Skin epidermis (tissue), 12 donors: ENCODE data around the gene GMDS.
"Not testable (repeated sequence)": the region's sequence is repeated elsewhere in the genome, so short reads cannot be mapped to it uniquely, and the experiment has no call there.

ENCODE experiments used
- H3K27ac ChIP-seq, 21 experiments: fragments of 200-600 bp; sonication (generic) in 11 of 21; one replicate each; pipeline ENCODE4 v1.5.0; 2020; ENCODE audit warnings: mild to moderate bottlenecking in 3 of 21, inconsistent platforms in 2 of 21, moderate library complexity in 2 of 21
- H3K4me3 ChIP-seq, 7 experiments: fragments of 200-600 bp; sonication (generic) in 2 of 7; one replicate each; pipeline ENCODE4 v1.5.0; 2020; ENCODE audit warnings: inconsistent platforms in 2 of 7, mild to moderate bottlenecking in 2 of 7, moderate library complexity in 1 of 7

The GMDS gene

GRCh38 chr6:1670711-1671462 lies 574.5 kb downstream of the GMDS start:
- H3K4me3 ChIP-seq: no peak overlapping the region
- H3K27ac ChIP-seq: no peak overlapping the region

GRCh38 chr6:1669996-1670395 lies 575.4 kb downstream of the GMDS start:
- Histone ChIP-seq H3K4me3 (no peak overlapping the region), H3K27ac (no peak overlapping the region)

DNA sequence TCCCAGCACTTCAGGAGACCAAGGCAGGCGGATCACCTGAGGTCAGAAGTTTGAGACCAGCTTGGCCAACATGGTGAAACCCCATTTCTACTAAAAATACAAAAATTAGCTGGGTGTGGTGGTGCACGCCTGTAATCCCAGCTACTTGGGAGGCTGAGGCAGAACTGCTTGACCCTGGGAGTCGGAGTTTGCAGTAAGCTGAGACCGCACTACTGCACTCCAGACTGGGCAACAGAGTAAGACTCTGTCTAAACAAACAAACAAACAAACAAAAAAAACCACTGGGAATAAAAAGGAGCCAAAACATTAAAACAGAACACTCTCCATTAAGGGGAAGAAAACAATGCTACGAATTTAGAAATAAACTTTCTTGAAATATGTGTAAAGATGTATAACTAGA lies 576.9 kb downstream of the GMDS start:
- not testable (repeated sequence) for H3K4me3 ChIP-seq, H3K27ac ChIP-seq

- H3K4me3 ChIP-seq: no peak overlapping the region
- H3K27ac ChIP-seq: no peak overlapping the region
Observed at GRCh38 chr6:1667805-1668175, 577.6 kb downstream of the GMDS start.

GRCh38 chr6:1667012-1667804 lies 578.2 kb downstream of the GMDS start:
- Histone ChIP-seq H3K27ac (no peak overlapping the region), H3K4me3 (no peak overlapping the region)

DNA sequence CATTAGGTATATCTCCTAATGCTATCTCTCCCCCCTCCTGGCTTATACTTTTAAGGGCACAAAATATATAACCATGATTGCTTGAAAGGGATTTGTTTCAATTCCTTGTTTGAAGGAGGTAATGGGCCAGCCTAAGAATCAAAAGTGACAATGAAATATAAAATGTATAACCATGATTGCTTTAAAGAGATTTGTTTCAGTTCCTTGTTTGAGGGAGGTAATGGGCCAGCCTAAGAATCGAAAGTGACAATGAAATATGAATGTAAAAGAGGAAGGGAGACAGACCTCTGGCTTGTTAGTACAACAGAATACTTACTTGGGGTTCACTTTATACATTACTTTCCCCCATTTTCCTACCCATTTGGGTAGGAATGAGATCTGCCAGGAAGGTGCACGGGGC lies 580.2 kb downstream of the GMDS start:
- no peak overlapping the region for H3K27ac ChIP-seq
- no peak overlapping the region for H3K4me3 ChIP-seq

DNA sequence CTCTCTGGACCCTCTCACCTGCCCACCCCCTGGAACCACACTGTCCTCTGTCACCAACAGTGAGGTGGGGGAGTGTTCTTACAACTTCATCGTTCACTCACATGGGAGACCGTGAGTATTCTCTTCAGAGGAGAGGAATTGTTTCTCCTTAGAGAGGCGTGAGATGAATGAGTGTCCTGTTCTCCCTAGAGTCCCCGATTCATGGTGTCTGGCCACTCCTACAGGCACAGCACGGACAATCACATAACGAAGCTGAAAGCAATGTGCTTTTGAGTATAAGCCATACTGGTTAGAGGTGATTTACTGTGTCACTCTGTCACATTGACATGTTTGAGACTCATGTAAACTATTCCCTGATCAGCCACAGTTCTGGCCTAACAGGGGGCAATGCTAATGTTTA lies 581.1 kb downstream of the GMDS start:
- no peak overlapping the region for H3K27ac ChIP-seq
- no peak overlapping the region for H3K4me3 ChIP-seq

GRCh38 chr6:1663511-1663910 lies 581.9 kb downstream of the GMDS start:
- H3K27ac ChIP-seq: no peak overlapping the region

GRCh38 chr6:1662534-1662933 lies 582.9 kb downstream of the GMDS start:
- H3K27ac ChIP-seq: no peak overlapping the region
- H3K4me3 ChIP-seq: no peak overlapping the region

More at GRCh38 chr6:1663511-1663910, 581.9 kb downstream of the GMDS start:
- H3K4me3 ChIP-seq: no peak overlapping the region

DNA sequence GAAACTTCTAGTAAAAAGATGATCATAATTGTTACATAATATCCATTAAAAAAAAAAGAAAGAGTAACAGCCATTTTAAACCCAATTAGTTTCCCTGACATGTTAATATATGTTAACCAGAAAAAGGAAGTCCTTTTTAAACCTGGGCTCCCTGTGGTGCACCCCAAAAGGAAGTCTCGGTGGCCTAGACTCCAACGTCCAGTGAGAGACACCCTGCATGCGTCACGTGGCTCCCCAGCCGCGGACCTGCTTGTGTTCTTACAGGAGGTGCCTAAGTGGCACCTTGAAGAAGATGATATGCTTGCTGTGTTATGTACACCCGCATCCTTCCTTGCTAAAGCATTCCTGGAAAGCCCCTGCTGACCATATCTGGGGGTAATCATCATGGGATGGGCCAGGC lies 585.6 kb downstream of the GMDS start:
- Histone ChIP-seq H3K27ac (no peak overlapping the region), H3K4me3 (no peak overlapping the region)

GRCh38 chr6:1658212-1659005 lies 587.0 kb downstream of the GMDS start:
- Histone ChIP-seq H3K27ac (no peak overlapping the region), H3K4me3 (no peak overlapping the region)

- no peak overlapping the region for H3K27ac ChIP-seq
- no peak overlapping the region for H3K4me3 ChIP-seq
Observed at GRCh38 chr6:1657771-1658165, 587.6 kb downstream of the GMDS start.

DNA sequence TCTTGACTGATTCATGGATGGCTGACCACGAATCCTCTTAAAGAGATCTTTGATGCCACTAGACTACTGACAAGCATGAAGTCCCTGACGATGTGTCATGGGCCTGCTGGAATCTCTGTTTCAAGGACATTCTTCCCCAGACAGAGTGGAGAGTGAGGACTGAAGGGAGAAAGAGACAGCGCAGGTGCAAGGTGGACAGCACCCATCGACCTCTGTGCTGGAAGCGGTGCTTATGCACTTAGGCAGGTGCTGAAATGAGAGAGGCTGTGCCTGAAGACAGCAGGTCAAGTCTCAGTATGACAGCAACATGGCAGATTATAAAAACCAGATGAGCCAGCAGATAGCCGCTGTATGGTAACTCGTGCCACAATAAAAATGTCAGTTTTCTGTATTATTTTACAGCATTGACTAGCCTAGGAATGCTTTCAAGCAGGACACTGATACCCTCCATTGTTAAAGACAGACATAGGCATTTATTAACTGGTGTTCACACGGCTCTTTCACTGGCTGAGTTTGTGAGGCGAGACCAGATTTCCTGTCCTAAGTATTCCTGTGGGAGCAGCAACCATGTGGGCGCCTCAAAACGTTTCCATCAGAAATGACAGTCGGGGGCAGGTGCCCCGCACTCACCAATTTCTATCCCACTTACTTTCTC lies 588.2 kb downstream of the GMDS start:
- Histone ChIP-seq H3K27ac (no peak overlapping the region), H3K4me3 (no peak overlapping the region)

- H3K27ac ChIP-seq: no peak overlapping the region
Observed at GRCh38 chr6:1654054-1654453, 591.4 kb downstream of the GMDS start.

DNA sequence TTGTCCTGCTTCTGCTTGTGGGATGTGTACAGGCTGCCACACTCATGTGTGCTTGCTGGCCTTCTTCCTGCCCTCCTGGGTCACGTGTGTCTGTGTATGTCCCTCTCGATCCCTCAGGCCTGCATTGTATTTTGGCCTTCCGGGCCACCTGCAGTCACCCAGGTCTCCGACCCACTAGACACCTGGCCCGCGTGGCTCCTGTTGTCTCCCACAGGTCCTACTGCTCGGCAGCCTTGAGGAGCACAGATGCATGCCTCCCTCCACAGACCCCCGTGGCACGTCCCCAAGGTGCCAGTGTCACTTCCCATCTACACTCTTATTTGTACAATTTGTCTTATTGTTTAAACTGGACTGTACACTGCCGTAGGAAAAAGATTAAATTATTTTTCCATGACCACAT lies 592.6 kb downstream of the GMDS start:
- no peak overlapping the region for H3K4me3 ChIP-seq
- H3K27ac ChIP-seq: no peak overlapping the region

More at GRCh38 chr6:1654054-1654453, 591.4 kb downstream of the GMDS start:
- H3K4me3 ChIP-seq: no peak overlapping the region

GRCh38 chr6:1651362-1651761 lies 594.0 kb downstream of the GMDS start:
- no peak overlapping the region for H3K27ac ChIP-seq
- no peak overlapping the region for H3K4me3 ChIP-seq

GRCh38 chr6:1645466-1646185 lies 599.8 kb downstream of the GMDS start:
- Histone ChIP-seq H3K4me3 (no peak overlapping the region), H3K27ac (no peak overlapping the region)

DNA sequence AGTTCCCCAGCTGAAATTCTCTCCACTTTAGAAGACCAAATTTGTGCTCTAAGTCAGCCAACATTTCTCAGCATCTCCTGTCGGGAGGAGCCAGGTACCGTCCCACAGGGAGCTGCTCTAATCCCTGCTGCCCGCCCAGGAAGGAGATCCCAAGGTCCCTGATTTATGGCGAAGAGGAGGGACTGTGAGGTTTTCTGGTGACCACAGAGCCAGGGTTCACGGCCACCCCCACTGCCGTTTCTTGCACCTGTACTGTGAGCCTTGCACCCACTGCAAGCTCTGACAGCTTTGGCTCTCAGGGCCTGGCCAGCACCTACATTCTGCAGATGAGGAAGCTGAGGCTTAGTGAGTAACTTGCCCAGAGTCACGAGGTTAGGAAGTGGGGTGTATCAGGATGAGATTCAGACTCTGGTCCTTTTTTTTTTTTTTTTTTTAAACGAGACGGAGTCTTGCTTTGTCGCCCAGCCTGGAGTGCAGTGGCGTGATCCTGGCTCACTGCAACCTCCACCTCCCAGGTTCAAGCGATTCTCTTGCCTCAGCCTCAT lies 600.8 kb downstream of the GMDS start:
- H3K27ac ChIP-seq: no peak overlapping the region
- no peak overlapping the region for H3K4me3 ChIP-seq

GRCh38 chr6:1643830-1644445 lies 601.5 kb downstream of the GMDS start:
- no peak overlapping the region for H3K4me3 ChIP-seq
- no peak overlapping the region for H3K27ac ChIP-seq
